ENCODE results near the gene EYA2. TPM values are rescaled to one million over a fixed set of nuclear protein-coding genes. Genes with fewer than 3 reads are reported as not detected.

Gene EYA2
- total and polyA plus RNA-seq, 4 donors = 0.17 to 0.54 (median 0.23) TPM; not detected in 1

DNA sequence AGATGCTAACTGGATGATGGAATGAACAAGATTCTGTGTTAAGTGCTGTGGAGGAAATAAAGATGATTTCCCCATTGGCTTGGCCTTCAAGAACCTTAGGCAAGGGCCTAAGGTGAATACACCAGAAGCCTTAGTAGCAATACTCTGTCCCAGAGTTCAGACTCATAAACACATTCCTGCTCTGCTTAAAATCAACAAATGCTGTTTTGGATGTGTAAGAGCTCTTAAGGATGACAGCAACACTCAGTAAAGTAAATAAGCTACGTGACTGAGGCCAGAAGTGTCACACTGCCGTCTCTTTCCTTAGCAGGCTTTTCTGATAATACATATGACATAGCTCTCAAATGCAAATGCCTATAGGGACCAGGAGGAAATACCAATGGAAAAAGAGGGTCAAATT is 90.6 kb downstream of the EYA2 start:
- no peaks in the 10 kb centered on the region for H3K27me3 ChIP-seq (ENCODE audit: control insufficient read depth in 4 of 4, insufficient read depth in 4 of 4, low read length in 3 of 4)
- H3K4me3 ChIP-seq (ENCODE audit: low read depth in 1 of 3, low read length in 3 of 3) = no peak overlapping the region
- no peaks in the 10 kb centered on the region for H3K4me1 ChIP-seq (ENCODE audit: control insufficient read depth in 4 of 4, insufficient read depth in 4 of 4, low read length in 3 of 4)
- H3K36me3 ChIP-seq (ENCODE audit: control insufficient read depth in 4 of 4, insufficient read depth in 3 of 4, low read depth in 1 of 4, low read length in 3 of 4) = no peaks in the 10 kb centered on the region
- 53% methylated on average over 2 of the region's 2 CpGs for WGBS
- H3K9me3 ChIP-seq (ENCODE audit: control insufficient read depth in 4 of 4, low read length in 3 of 4) = peaks cover 0 to 3% (median 0%) of the 10 kb centered on the region in 4 donors
- TF ChIP-seq JUND (IDR thresholded peaks at IDR 0.05) (no peak), HNF4A (conservative IDR thresholded peaks at IDR 0.05) (no peak)
- no peak overlapping the region for H3K9ac ChIP-seq (ENCODE audit: low read depth in 1 of 2, low read length in 2 of 2)
- DNase-seq (ENCODE audit: low spot score) = no peak
- H3K27ac ChIP-seq (ENCODE audit: low read depth in 1 of 2, low read length in 2 of 2) = no peak overlapping the region

DNA sequence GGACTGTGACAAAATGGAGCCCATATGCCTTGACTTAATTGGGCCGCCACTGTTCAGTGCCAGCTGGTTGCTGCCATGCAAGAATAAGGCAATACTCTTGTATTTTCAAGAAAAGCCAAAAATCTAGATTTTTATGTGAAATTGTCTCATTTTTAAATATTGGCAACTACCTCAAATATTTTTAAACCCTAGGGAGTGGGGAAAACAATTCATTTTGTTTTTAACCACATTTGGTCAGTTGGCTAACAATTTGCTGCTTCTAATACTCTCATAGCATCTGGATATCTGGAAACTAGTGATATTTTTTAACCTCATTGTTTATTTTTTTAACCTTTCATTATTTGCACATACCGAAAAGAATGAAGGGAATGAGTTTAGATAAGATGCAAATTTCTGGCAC is 91.0 kb downstream of the EYA2 start:
- Histone ChIP-seq H3K36me3 (ENCODE audit: control insufficient read depth in 4 of 4, insufficient read depth in 3 of 4, low read depth in 1 of 4, low read length in 3 of 4) (no peaks in the 10 kb centered on the region), H3K4me1 (ENCODE audit: control insufficient read depth in 4 of 4, insufficient read depth in 4 of 4, low read length in 3 of 4) (no peaks in the 10 kb centered on the region), H3K9me3 (ENCODE audit: control insufficient read depth in 4 of 4, low read length in 3 of 4) (peaks cover 0 to 3% (median 0%) of the 10 kb centered on the region in 4 donors), H3K27ac (ENCODE audit: low read depth in 1 of 2, low read length in 2 of 2) (no peak overlapping the region), H3K27me3 (ENCODE audit: control insufficient read depth in 4 of 4, insufficient read depth in 4 of 4, low read length in 3 of 4) (no peaks in the 10 kb centered on the region), H3K9ac (ENCODE audit: low read depth in 1 of 2, low read length in 2 of 2) (no peak overlapping the region), H3K4me3 (ENCODE audit: low read depth in 1 of 3, low read length in 3 of 3) (no peak overlapping the region)
- 70% methylated on average over 2 of the region's 2 CpGs for WGBS
- TF ChIP-seq RXRA (IDR thresholded peaks at IDR 0.05) = no peak
- TF ChIP-seq, protein P1, sequence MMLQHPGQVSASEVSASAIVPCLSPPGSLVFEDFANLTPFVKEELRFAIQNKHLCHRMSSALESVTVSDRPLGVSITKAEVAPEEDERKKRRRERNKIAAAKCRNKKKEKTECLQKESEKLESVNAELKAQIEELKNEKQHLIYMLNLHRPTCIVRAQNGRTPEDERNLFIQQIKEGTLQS (IDR thresholded peaks at IDR 0.05) = no peak
- TF ChIP-seq FOXA1 (IDR thresholded peaks at IDR 0.05) = no peak
- no peak for TF ChIP-seq SP1 (IDR thresholded peaks at IDR 0.05)
- TF ChIP-seq FOXA2 (IDR thresholded peaks at IDR 0.05) = no peak
- no peak for TF ChIP-seq NR2F2 (IDR thresholded peaks at IDR 0.05)
- TF ChIP-seq, protein P2, sequence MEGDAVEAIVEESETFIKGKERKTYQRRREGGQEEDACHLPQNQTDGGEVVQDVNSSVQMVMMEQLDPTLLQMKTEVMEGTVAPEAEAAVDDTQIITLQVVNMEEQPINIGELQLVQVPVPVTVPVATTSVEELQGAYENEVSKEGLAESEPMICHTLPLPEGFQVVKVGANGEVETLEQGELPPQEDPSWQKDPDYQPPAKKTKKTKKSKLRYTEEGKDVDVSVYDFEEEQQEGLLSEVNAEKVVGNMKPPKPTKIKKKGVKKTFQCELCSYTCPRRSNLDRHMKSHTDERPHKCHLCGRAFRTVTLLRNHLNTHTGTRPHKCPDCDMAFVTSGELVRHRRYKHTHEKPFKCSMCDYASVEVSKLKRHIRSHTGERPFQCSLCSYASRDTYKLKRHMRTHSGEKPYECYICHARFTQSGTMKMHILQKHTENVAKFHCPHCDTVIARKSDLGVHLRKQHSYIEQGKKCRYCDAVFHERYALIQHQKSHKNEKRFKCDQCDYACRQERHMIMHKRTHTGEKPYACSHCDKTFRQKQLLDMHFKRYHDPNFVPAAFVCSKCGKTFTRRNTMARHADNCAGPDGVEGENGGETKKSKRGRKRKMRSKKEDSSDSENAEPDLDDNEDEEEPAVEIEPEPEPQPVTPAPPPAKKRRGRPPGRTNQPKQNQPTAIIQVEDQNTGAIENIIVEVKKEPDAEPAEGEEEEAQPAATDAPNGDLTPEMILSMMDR (IDR thresholded peaks at IDR 0.05; ENCODE audit: low read depth, low read length, missing input control) = no peak
- no peak for DNase-seq (ENCODE audit: low spot score)

DNA sequence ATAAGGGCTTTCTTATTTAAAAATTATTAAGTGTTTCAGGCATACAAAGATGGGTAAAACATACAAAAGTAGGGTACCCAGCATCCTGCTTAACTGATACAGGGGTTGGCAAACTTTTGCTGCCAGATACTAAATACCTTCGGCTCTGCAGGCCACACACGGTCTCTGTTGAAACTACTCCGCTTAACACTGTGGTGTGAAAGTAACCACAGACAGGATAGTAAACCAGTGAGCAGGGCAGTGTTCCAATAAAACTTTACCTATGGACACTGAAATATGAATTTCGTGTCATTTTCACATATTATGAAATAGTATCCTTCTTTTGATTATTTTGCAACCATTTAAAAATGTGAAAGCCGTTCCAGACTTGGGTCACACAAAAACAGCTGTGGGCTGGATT is 92.4 kb downstream of the EYA2 start:
- Histone ChIP-seq H3K4me1 (ENCODE audit: control insufficient read depth in 4 of 4, insufficient read depth in 4 of 4, low read length in 3 of 4) (no peaks in the 10 kb centered on the region), H3K9me3 (ENCODE audit: control insufficient read depth in 4 of 4, low read length in 3 of 4) (peaks cover 0 to 3% (median 0%) of the 10 kb centered on the region in 4 donors), H3K9ac (ENCODE audit: low read depth in 1 of 2, low read length in 2 of 2) (no peak overlapping the region), H3K27me3 (ENCODE audit: control insufficient read depth in 4 of 4, insufficient read depth in 4 of 4, low read length in 3 of 4) (no peaks in the 10 kb centered on the region), H3K4me3 (ENCODE audit: low read depth in 1 of 3, low read length in 3 of 3) (no peak overlapping the region), H3K27ac (ENCODE audit: low read depth in 1 of 2, low read length in 2 of 2) (no peak overlapping the region), H3K36me3 (ENCODE audit: control insufficient read depth in 4 of 4, insufficient read depth in 3 of 4, low read depth in 1 of 4, low read length in 3 of 4) (no peaks in the 10 kb centered on the region)
- no peak for DNase-seq (ENCODE audit: low spot score)
- TF ChIP-seq, protein P3, sequence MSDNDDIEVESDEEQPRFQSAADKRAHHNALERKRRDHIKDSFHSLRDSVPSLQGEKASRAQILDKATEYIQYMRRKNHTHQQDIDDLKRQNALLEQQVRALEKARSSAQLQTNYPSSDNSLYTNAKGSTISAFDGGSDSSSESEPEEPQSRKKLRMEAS (IDR thresholded peaks at IDR 0.05) = no peak
- 71% methylated on average over 5 of the region's 5 CpGs for WGBS

DNA sequence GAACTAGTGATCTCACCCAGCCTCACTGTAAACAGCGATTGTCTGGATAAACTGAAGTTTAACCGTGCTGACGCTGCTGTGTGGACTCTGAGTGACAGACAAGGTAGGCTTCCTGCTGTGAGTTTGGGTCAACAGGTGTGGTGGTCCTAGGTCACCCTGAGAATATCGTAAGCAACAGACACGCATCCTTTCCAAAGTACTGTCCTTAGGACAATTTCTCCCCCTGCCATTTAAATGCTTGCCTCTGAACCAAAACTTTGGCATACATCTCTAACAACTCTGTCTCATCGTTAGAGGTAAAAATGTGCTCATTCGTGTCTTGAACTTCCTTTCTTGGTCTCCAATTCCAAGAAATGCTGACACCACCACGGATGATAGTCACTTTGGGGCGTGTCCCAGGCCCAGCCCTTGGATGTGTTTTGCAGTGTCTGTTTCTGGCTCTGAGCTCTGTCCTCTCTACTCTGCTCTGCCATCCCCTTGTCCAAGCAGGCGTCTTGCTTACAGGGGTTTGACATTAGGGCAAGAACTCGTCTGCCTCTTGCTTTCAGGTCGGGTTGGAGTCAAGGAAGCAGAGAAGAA is 95.5 kb downstream of the EYA2 start:
- Histone ChIP-seq H3K9me3 (ENCODE audit: control insufficient read depth in 4 of 4, low read length in 3 of 4) (no peaks in the 10 kb centered on the region), H3K27ac (ENCODE audit: low read depth in 1 of 2, low read length in 2 of 2) (no peak overlapping the region), H3K9ac (ENCODE audit: low read depth in 1 of 2, low read length in 2 of 2) (no peak overlapping the region), H3K36me3 (ENCODE audit: control insufficient read depth in 4 of 4, insufficient read depth in 3 of 4, low read depth in 1 of 4, low read length in 3 of 4) (no peaks in the 10 kb centered on the region), H3K4me1 (ENCODE audit: control insufficient read depth in 4 of 4, insufficient read depth in 4 of 4, low read length in 3 of 4) (no peaks in the 10 kb centered on the region), H3K4me3 (ENCODE audit: low read depth in 1 of 3, low read length in 3 of 3) (no peak overlapping the region), H3K27me3 (ENCODE audit: control insufficient read depth in 4 of 4, insufficient read depth in 4 of 4, low read length in 3 of 4) (no peaks in the 10 kb centered on the region)
- DNase-seq (ENCODE audit: low spot score) = no peak
- WGBS = 25% methylated on average over 12 of the region's 12 CpGs
- TF ChIP-seq, protein P3 (IDR thresholded peaks at IDR 0.05) = no peak
- TF ChIP-seq, protein P2 (IDR thresholded peaks at IDR 0.05; ENCODE audit: low read depth, low read length, missing input control) = no peak
- no peak for TF ChIP-seq RAD21 (IDR thresholded peaks at IDR 0.05)
- TF ChIP-seq FOXA1 (IDR thresholded peaks at IDR 0.05) = no peak
- TF ChIP-seq HNF4G (IDR thresholded peaks at IDR 0.05) = no peak
- TF ChIP-seq HNF4A (conservative IDR thresholded peaks at IDR 0.05) = no peak
- no peak for TF ChIP-seq SP1 (IDR thresholded peaks at IDR 0.05)
- TF ChIP-seq FOXA2 (IDR thresholded peaks at IDR 0.05) = no peak
- TF ChIP-seq YY1 (IDR thresholded peaks at IDR 0.05) = no peak
- TF ChIP-seq, protein P4, sequence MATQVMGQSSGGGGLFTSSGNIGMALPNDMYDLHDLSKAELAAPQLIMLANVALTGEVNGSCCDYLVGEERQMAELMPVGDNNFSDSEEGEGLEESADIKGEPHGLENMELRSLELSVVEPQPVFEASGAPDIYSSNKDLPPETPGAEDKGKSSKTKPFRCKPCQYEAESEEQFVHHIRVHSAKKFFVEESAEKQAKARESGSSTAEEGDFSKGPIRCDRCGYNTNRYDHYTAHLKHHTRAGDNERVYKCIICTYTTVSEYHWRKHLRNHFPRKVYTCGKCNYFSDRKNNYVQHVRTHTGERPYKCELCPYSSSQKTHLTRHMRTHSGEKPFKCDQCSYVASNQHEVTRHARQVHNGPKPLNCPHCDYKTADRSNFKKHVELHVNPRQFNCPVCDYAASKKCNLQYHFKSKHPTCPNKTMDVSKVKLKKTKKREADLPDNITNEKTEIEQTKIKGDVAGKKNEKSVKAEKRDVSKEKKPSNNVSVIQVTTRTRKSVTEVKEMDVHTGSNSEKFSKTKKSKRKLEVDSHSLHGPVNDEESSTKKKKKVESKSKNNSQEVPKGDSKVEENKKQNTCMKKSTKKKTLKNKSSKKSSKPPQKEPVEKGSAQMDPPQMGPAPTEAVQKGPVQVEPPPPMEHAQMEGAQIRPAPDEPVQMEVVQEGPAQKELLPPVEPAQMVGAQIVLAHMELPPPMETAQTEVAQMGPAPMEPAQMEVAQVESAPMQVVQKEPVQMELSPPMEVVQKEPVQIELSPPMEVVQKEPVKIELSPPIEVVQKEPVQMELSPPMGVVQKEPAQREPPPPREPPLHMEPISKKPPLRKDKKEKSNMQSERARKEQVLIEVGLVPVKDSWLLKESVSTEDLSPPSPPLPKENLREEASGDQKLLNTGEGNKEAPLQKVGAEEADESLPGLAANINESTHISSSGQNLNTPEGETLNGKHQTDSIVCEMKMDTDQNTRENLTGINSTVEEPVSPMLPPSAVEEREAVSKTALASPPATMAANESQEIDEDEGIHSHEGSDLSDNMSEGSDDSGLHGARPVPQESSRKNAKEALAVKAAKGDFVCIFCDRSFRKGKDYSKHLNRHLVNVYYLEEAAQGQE (IDR thresholded peaks at IDR 0.05) = no peak
- no peak for TF ChIP-seq EGR1 (IDR thresholded peaks at IDR 0.05; ENCODE audit: low read depth in 2 of 2)
- TF ChIP-seq NR2F2 (IDR thresholded peaks at IDR 0.05) = no peak
